ENCODE data around the gene CRYAB. TPM values are rescaled to one million over a fixed set of nuclear protein-coding genes. Genes with fewer than 3 reads are reported as not detected.
"Not testable (repeated sequence)": the region's sequence is repeated elsewhere in the genome, so short reads cannot be mapped to it uniquely, and the experiment has no call there.

CRYAB gene
- total and polyA plus RNA-seq, 2 experiments from 2014 or later: 15.7 to 123 TPM

DNA sequence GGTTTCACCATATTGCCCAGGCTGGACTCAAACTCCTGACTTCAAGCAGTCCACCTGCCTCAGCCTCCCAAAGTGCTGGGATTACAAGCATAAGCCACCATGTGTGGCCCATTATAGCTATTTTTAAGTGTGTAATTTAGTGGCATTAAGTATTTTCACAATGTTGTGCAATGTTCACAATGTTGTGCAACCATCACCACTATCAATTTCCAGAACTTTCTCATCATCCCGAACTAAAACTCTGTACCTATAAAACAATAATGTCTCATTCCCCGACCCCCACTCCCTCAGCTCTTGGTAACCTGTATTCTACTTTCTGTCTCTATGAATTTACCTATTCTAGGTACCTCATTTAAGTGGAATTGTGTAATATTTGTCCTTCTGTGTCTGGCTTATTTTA, 24.7 kb downstream of the CRYAB start:
- no peaks in the 10 kb centered on the region for H3K9me3 ChIP-seq (ENCODE audit: low read depth)
- no peaks in the 10 kb centered on the region for H4K20me1 ChIP-seq (ENCODE audit: insufficient read depth, poor library complexity, severe bottlenecking)
- H3K9me2 ChIP-seq (replicated peaks; ENCODE audit: insufficient read depth): no peaks in the 10 kb centered on the region
- H3K4me1 ChIP-seq (ENCODE audit: insufficient read depth): no peaks in the 10 kb centered on the region
- no peaks in the 10 kb centered on the region for H3K36me3 ChIP-seq (replicated peaks; ENCODE audit: insufficient read depth, low read depth)
- no peak overlapping the region for H2AFZ ChIP-seq
- 76% methylated on average over 2 of the region's 2 CpGs for WGBS (ENCODE audit: low lambda C conversion rate, missing lambda C conversion rate)
- no peak overlapping the region for H3K4me3 ChIP-seq
- no peaks in the 10 kb centered on the region for H3K79me2 ChIP-seq
- H3K4me2 ChIP-seq: no peak overlapping the region
- H3K27me3 ChIP-seq: no peaks in the 10 kb centered on the region
- TF ChIP-seq, protein P1, sequence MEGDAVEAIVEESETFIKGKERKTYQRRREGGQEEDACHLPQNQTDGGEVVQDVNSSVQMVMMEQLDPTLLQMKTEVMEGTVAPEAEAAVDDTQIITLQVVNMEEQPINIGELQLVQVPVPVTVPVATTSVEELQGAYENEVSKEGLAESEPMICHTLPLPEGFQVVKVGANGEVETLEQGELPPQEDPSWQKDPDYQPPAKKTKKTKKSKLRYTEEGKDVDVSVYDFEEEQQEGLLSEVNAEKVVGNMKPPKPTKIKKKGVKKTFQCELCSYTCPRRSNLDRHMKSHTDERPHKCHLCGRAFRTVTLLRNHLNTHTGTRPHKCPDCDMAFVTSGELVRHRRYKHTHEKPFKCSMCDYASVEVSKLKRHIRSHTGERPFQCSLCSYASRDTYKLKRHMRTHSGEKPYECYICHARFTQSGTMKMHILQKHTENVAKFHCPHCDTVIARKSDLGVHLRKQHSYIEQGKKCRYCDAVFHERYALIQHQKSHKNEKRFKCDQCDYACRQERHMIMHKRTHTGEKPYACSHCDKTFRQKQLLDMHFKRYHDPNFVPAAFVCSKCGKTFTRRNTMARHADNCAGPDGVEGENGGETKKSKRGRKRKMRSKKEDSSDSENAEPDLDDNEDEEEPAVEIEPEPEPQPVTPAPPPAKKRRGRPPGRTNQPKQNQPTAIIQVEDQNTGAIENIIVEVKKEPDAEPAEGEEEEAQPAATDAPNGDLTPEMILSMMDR (IDR thresholded peaks at IDR 0.05; ENCODE audit: poor library complexity): no peak
- TF ChIP-seq EZH2 (IDR thresholded peaks at IDR 0.05; ENCODE audit: borderline replicate concordance) (no peak), EZH2phosphoT487 (IDR thresholded peaks at IDR 0.05; ENCODE audit: low read depth, severe bottlenecking, unreplicated experiment) (no peak)
- DNase-seq (ENCODE audit: low spot score): no peak
- H3K27ac ChIP-seq: no peak overlapping the region

DNA sequence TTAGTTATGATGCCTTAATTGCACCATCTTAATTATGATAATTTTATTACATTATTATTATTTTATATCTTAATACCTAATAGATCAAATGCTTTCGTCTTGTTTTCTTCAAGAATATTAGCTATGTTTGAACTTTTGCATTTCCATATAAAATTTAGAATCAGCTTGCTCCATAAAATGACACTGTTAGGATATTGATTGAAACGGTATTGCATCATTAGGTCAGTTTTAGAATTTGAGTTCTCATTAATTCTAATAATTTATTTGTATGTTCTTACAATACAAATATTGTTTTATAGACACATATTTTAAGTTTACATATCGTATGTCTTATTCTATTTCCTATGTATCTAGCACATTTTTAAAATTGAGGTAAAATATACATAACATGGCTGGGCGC, 25.5 kb downstream of the CRYAB start:
- H3K9me2 ChIP-seq (replicated peaks; ENCODE audit: insufficient read depth): no peaks in the 10 kb centered on the region
- DNase-seq (ENCODE audit: low spot score): no peak
- H3K27me3 ChIP-seq: no peaks in the 10 kb centered on the region
- no peak overlapping the region for H3K27ac ChIP-seq
- no peaks in the 10 kb centered on the region for H3K36me3 ChIP-seq (replicated peaks; ENCODE audit: insufficient read depth, low read depth)
- no peak for TF ChIP-seq EZH2 (IDR thresholded peaks at IDR 0.05; ENCODE audit: borderline replicate concordance)
- TF ChIP-seq EZH2phosphoT487 (IDR thresholded peaks at IDR 0.05; ENCODE audit: low read depth, severe bottlenecking, unreplicated experiment): no peak
- TF ChIP-seq, protein P1 (IDR thresholded peaks at IDR 0.05; ENCODE audit: poor library complexity): no peak
- WGBS (ENCODE audit: low lambda C conversion rate, missing lambda C conversion rate): 95% methylated on average over 4 of the region's 4 CpGs
- H3K4me2 ChIP-seq: no peak overlapping the region
- no peaks in the 10 kb centered on the region for H3K4me1 ChIP-seq (ENCODE audit: insufficient read depth)
- no peaks in the 10 kb centered on the region for H3K79me2 ChIP-seq
- no peaks in the 10 kb centered on the region for H3K9me3 ChIP-seq (ENCODE audit: low read depth)
- no peak overlapping the region for H3K4me3 ChIP-seq
- H4K20me1 ChIP-seq (ENCODE audit: insufficient read depth, poor library complexity, severe bottlenecking): no peaks in the 10 kb centered on the region
- no peak overlapping the region for H2AFZ ChIP-seq

DNA sequence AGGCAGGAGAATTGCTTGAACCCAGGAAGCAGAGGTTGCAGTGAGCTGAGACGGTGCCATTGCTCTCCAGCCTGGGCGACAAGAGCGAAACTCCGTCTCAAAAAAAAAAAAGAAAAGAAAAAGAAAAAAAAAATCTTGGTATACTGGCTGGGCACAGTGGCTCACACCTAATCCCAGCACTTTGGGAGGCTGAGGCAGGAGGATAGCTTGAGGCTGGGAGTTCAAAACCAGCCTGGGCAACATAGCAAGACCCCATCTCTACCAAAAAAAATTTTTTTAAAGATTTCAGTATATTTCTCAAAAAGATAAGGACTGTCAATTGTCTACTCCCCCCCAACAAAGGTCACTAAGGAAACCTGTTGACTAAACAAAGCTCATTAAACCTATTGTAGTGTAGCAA, 26.5 kb downstream of the CRYAB start:
- not testable (repeated sequence) for H3K4me3 ChIP-seq; H3K4me1 ChIP-seq (ENCODE audit: insufficient read depth); H3K9me2 ChIP-seq (replicated peaks; ENCODE audit: insufficient read depth); H3K9me3 ChIP-seq (ENCODE audit: low read depth); H3K27me3 ChIP-seq; H3K4me2 ChIP-seq; H2AFZ ChIP-seq; DNase-seq (ENCODE audit: low spot score); H4K20me1 ChIP-seq (ENCODE audit: insufficient read depth, poor library complexity, severe bottlenecking); H3K36me3 ChIP-seq (replicated peaks; ENCODE audit: insufficient read depth, low read depth); H3K27ac ChIP-seq; H3K79me2 ChIP-seq
- WGBS (ENCODE audit: low lambda C conversion rate, missing lambda C conversion rate): 100% methylated on average over 1 of the region's 4 CpGs

DNA sequence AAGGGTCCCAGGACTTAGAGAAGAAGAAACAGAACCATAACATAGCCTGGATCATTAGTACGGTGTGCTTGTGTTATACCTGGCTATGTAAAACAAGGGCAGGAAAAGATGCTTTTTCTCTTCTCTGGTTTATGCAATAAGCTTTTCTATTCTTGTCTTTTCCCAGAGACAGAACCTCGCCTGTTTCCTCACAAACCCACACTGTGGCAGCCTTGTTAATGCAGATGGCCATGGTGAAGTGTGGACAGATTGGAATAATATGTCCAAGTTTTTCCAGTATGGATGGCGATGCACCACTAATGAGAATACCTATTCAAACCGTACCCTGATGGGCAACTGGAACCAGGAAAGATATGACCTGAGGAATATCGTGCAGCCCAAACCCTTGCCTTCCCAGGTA, 29.4 kb downstream of the CRYAB start:
- Histone ChIP-seq H3K36me3 (replicated peaks; ENCODE audit: insufficient read depth, low read depth) (no peaks in the 10 kb centered on the region), H3K9me3 (ENCODE audit: low read depth) (no peaks in the 10 kb centered on the region), H4K20me1 (ENCODE audit: insufficient read depth, poor library complexity, severe bottlenecking) (no peaks in the 10 kb centered on the region), H3K4me2 (no peak overlapping the region), H2AFZ (no peak overlapping the region), H3K27me3 (no peaks in the 10 kb centered on the region), H3K4me1 (ENCODE audit: insufficient read depth) (no peaks in the 10 kb centered on the region), H3K27ac (no peak overlapping the region), H3K79me2 (no peaks in the 10 kb centered on the region), H3K4me3 (no peak overlapping the region), H3K9me2 (replicated peaks; ENCODE audit: insufficient read depth) (no peaks in the 10 kb centered on the region)
- no peak for DNase-seq (ENCODE audit: low spot score)
- 94% methylated on average over 5 of the region's 5 CpGs for WGBS (ENCODE audit: low lambda C conversion rate, missing lambda C conversion rate)
- no peak for TF ChIP-seq EZH2 (IDR thresholded peaks at IDR 0.05; ENCODE audit: borderline replicate concordance)
- no peak for TF ChIP-seq EZH2phosphoT487 (IDR thresholded peaks at IDR 0.05; ENCODE audit: low read depth, severe bottlenecking, unreplicated experiment)
- TF ChIP-seq, protein P1 (IDR thresholded peaks at IDR 0.05; ENCODE audit: poor library complexity): no peak
